Astrocyte of the hippocampus (primary cell): ENCODE results near the gene PARD3.

Experiments
- DNase-seq: peaks from one replicate; pipeline ENCODE4 v3.0.0; 2011; ENCODE audit warnings: low read depth, low spot score

The PARD3 gene

GRCh38 chr10:34166823-34167222 is 648.3 kb downstream of the PARD3 start:
- no peak for DNase-seq

DNA sequence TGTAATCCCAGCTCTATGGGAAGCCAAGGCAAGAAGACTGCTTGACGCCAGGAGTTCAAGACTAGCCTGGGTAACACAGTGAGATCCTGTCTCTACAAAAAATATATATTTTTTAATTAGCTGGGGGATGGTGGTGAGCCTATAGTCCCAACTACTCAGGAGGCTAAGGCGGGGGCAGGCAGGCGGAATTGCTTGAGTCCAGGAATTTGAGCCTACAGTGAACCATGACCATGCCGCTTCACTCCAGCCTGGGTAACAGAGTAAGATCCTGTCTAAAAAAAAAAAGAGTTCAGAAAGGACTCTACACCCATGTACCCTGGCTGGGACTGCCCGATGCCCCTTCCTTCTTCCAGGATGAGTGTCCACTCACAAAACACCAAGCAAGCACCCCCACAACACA is 648.7 kb downstream of the PARD3 start:
- no peak for DNase-seq

- no peak for DNase-seq
These were observed 651.1 kb downstream of the PARD3 start for GRCh38 chr10:34164029-34164428.

- DNase-seq = no peak
These were observed 651.8 kb downstream of the PARD3 start for GRCh38 chr10:34163075-34163905.

DNA sequence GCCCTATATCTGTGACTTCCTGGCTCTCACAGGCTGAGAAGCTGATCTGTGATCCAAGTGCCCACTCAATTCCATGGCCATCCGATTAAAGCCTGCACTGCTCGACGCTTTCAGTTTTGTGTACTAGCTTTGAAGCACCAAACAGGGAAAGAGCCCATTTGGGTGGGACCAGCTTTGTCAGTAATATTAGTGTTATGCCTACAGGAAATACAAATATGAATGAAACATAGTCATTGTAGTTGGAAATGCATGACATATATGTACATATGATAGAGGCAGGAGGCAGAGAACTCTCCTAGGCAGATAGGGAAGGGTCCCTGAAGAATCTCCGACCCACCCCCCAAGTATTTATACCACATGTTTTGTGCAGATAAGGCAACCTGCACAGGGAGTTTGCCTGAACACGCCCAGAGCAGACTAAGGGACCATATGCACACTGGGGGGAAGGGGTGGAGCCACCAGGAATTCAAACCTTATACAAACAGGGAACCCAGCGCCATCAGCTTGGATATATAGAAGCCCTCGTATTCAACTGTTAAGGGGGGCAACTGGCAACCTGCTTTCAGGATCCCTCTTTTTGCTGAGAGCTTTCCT is 653.2 kb downstream of the PARD3 start:
- no peak for DNase-seq

DNA sequence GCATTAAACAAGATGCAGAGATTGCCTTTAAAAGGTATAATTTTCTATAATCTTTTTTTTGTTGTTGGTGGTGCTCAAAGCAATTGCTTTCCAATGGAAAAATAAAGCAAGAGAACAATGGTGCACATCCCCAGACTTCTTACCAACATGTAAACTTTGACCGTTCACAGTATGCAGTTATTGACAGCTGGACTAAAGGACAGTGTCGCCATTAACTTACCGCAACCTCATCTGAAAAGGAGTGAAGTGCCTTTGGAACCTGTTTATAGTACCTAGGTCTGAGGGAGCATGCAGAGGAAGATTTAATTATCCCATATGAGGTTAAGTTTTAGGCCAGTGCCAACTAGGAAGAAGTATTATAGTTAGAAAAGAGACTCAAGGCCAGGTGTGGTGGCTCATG is 654.5 kb downstream of the PARD3 start:
- no peak for DNase-seq

GRCh38 chr10:34157501-34157900 is 657.6 kb downstream of the PARD3 start:
- no peak for DNase-seq

DNA sequence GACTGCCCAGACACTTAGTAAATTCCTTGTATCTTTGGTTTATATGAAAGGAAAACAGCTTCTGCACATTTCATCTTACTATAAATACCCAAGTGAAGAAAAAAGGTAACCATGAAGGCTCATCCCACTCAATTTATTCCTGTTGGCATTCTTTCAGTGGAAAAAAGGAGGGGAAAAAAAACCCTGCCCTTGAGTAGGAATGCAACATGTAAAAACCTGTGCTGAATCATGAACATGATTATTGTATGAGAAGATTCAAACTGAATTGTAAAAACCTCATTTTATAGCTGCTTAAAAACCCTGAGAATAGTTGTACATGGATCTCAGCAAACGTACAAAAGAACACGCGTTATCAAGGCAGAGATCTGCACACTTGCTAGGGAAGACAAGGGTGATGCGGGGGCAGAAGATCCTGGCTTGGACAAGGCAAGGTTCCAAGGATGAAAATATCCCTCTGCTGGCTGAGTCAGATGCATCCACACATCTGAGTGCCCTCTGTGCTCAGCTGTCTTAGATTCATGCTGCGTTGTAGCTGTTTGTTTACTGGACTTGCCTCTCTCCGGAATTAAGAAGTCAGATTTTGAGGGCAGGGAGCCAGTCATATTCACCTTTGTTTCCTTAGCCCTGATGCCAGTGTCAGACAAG is 658.2 kb downstream of the PARD3 start:
- DNase-seq = peak; percentile 20

DNA sequence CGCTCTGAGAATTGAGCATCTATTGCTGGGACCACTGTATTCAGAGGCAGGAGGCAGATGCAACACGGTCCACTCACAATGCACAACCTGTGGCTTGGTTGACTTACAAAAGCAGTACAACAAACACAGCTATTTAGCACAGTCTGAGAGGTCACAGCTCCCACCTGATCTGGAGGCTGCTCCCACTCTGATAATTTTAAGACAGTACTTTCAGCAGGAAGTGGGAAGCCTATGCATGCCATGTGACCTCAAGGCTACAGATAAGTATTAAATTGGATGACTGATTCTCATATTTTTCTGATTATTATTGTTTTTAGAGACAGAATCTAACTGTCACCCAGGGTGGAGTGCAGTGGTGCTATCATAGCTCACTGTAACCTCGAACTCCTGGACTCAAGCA is 659.3 kb downstream of the PARD3 start:
- no peak for DNase-seq

DNA sequence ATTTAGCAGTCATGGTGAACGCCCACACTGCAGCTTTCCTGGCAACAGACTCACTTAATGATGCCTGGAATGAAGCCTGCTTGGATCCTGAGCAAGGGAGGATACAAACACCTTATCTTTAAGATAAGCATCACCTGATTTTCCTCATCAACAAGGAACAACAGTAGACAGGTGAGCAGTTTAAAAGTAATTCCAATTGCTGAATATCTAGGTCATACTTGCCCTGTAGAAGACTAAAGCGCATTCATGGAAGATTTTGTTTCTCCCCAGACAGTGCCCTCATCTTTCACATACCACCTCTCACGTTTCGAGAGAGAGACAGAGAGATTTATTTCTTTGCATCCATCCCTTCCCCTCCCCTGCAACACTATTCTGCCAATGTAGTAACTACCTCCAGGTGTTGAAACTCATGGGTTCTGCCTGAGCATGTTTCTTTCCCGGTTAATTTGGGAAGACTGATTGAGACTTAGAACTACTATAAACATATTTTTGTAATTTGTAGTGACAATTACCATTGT is 660.7 kb downstream of the PARD3 start:
- DNase-seq = no peak

DNA sequence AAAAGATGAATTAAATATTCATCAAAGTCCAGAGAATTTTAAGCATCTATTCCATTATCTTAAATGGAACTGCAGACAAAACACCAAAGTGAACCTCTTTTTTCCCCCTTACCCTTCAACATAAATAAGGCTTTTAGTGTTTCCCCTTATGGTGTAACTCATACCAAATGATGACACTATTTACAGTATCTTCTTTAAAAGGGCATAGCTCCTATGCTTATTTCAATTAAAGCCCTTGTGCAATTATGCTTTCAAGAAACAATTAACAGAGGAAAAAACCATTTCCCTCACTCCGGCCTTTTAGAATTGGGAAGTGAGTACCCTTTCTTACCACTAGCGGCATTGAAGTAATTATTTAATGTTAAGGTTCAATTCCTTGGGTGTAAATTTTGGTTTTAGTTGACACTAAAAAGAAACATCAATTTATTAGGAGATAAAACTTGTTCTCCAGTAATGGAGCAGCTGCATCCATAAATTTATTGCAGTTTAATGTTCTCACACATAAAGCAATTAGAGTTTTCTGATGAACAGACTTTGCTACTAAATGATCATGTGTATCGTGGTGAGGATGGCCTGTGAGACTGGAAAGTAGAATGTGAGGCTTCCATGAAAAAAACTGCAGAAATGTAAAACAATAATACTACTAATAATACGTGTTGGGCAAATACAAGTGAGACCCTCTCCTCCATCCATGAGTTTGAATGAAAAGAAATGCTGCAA is 661.3 kb downstream of the PARD3 start:
- no peak for DNase-seq

DNA sequence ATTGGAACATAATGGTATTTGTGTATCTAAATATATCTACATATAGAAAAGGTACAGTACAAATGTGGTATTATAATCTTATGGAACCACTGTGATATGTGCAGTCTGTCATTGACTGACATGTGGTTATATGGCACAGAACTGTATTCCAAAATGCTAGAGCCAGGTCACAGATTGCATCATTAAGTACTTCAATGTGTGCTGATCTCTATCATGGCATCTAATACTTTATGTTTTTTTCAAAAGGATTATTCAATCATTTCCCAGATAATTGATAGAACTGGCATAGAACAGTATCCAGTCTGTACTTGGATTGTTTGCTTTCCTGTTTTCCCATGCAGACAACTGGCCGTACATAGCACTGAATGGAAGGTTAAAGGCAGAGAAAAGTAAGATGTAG is 662.7 kb downstream of the PARD3 start:
- DNase-seq = no peak

DNA sequence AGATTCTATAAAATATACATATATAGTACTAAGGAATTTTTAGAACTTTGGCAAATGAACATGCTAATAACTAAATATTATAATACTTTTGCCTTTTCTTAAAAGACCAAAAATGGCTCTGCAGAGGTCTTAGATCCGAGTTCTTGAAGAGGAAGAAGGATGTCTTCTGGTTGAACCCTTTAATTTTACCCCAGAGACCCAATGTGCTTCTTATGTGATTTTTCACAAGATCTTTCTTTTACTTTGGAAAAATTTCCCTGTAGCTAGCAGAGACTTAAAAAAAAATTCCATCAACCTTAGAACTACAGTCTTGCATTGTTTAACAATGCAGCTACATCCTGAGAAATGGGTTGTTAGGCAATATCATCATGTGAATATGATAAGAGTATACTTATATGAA is 663.2 kb downstream of the PARD3 start:
- DNase-seq = no peak

GRCh38 chr10:34151481-34151880 is 663.6 kb downstream of the PARD3 start:
- no peak for DNase-seq

- DNase-seq = no peak
These were observed 665.0 kb downstream of the PARD3 start for GRCh38 chr10:34150103-34150502.

GRCh38 chr10:34148305-34148657 is 666.8 kb downstream of the PARD3 start:
- DNase-seq = no peak

GRCh38 chr10:34147641-34148304 is 667.3 kb downstream of the PARD3 start:
- no peak for DNase-seq

DNA sequence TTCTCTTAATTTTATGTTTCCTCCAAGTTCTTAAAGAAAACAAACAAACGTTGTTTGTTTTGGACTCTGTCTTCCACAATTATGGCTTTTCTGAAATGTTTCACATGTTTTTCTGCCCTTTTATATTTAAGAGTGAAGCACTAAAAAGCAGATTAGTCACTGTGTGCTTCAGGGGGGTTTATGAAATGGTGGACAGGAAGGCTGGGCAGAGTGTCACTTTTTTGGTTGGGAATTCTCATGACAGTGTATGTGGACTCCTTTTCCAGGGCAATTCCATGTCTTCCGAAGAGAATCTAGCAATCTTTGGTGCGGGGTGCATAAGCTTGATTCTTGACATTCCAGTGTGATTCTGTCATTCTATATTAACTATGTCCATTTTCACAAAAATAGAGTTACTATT is 669.4 kb downstream of the PARD3 start:
- peak; percentile 53 for DNase-seq

GRCh38 chr10:34143466-34143865 is 671.6 kb downstream of the PARD3 start:
- no peak for DNase-seq

- DNase-seq = no peak
These were observed 673.9 kb downstream of the PARD3 start for GRCh38 chr10:34141032-34141680.

DNA sequence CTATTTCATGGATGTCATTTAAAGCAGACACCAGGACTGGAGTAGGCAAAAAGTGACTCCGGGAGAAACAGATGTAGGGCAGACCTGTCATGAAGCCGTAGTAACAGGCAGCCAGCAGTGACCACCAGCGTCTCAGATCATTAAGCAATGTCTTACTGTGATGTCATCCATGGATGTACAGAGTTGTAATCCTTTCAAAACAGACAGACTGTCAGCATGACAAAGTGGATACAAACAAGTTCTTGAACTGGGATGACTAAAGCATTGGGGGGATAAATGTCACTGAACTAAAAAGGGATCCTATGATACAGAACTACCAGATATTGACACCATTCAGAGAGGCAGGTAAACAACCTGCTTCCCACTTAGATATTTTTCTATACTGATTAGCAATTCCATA is 675.5 kb downstream of the PARD3 start:
- peak; percentile 44 for DNase-seq
